SK-N-SH (cell line): ENCODE measurements around the gene SETD4.

ENCODE experiments used
- FOXJ3 ChIP-seq: sonication (generic); formaldehyde crosslinking; IDR thresholded peaks from 2 replicates; pipeline ENCODE4 v1.5.1; 2020; ENCODE audit warnings: mild to moderate bottlenecking, missing genetic modification reagents
- MXI1 ChIP-seq: IDR thresholded peaks from 2 replicates; pipeline ENCODE4 v1.6.1; 2012; ENCODE audit warnings: mild to moderate bottlenecking, low read depth, low read length, improper control_type of control experiment
- TEAD4 ChIP-seq: IDR thresholded peaks from 2 replicates; pipeline ENCODE4 v1.4.0; 2012; ENCODE audit warnings: mild to moderate bottlenecking, borderline replicate concordance; ENCODE audit not compliant: insufficient read depth
- TF ChIP-seq, protein P1 (sequence below): fragments of 200-600 bp; sonication (generic); IDR thresholded peaks from 2 replicates; pipeline ENCODE4 v1.6.1; 2017; ENCODE audit warnings: antibody characterized with exemption, mild to moderate bottlenecking, moderate library complexity
- TF ChIP-seq, protein P2 (sequence below): IDR thresholded peaks from 2 replicates; pipeline ENCODE4 v1.4.0; 2012; ENCODE audit warnings: low read depth, borderline replicate concordance

- TF ChIP-seq, protein P1, sequence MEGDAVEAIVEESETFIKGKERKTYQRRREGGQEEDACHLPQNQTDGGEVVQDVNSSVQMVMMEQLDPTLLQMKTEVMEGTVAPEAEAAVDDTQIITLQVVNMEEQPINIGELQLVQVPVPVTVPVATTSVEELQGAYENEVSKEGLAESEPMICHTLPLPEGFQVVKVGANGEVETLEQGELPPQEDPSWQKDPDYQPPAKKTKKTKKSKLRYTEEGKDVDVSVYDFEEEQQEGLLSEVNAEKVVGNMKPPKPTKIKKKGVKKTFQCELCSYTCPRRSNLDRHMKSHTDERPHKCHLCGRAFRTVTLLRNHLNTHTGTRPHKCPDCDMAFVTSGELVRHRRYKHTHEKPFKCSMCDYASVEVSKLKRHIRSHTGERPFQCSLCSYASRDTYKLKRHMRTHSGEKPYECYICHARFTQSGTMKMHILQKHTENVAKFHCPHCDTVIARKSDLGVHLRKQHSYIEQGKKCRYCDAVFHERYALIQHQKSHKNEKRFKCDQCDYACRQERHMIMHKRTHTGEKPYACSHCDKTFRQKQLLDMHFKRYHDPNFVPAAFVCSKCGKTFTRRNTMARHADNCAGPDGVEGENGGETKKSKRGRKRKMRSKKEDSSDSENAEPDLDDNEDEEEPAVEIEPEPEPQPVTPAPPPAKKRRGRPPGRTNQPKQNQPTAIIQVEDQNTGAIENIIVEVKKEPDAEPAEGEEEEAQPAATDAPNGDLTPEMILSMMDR: no peak
- TF ChIP-seq MXI1 (no peak), TEAD4 (no peak), FOXJ3 (CRISPR knock-in tag) (no peak)
- TF ChIP-seq, protein P2, sequence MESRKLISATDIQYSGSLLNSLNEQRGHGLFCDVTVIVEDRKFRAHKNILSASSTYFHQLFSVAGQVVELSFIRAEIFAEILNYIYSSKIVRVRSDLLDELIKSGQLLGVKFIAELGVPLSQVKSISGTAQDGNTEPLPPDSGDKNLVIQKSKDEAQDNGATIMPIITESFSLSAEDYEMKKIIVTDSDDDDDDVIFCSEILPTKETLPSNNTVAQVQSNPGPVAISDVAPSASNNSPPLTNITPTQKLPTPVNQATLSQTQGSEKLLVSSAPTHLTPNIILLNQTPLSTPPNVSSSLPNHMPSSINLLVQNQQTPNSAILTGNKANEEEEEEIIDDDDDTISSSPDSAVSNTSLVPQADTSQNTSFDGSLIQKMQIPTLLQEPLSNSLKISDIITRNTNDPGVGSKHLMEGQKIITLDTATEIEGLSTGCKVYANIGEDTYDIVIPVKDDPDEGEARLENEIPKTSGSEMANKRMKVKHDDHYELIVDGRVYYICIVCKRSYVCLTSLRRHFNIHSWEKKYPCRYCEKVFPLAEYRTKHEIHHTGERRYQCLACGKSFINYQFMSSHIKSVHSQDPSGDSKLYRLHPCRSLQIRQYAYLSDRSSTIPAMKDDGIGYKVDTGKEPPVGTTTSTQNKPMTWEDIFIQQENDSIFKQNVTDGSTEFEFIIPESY: no peak
Measured at GRCh38 chr21:36076878-36077655, 16.7 kb upstream of the SETD4 start.
